Heart left ventricle (tissue), 16 donors: Measurements from ENCODE around the gene ABHD16A. TPM values are rescaled to one million over a fixed set of nuclear protein-coding genes. Genes with fewer than 3 reads are reported as not detected.

Source experiments
- ATAC-seq, 4 donors: fragments of 200-7000 bp; cut with Tn5 transposase; one replicate each; pipeline ENCODE4 v1.9.1; 2020 to 2022; ENCODE audit warnings: moderate library complexity in 4 of 4, mild to moderate bottlenecking in 3 of 4, moderate number of reproducible peaks in 1 of 4
- DNase-seq, 5 donors: peaks; one replicate each; pipeline ENCODE4 v3.0.0-alpha.2; 2020
- H3K27ac ChIP-seq, 12 donors: fragments of 200-600 bp; sonication (generic) in 4 of 12; one replicate each; pipeline versions ENCODE4 v1.5.0 to v1.8.0; 2016 to 2022; ENCODE audit warnings: mild to moderate bottlenecking in 2 of 12
- H3K27me3 ChIP-seq, 9 donors: fragments of 200-600 bp; sonication (generic) in 2 of 9; one replicate each; pipeline versions ENCODE4 v1.5.1 to v1.8.0; 2016 to 2022; ENCODE audit warnings: mild to moderate bottlenecking in 3 of 9
- H3K36me3 ChIP-seq, 9 donors: fragments of 200-600 bp; sonication (generic) in 2 of 9; one replicate each; pipeline versions ENCODE4 v1.5.0 to v1.8.0; 2018 to 2022; ENCODE audit warnings: mild to moderate bottlenecking in 2 of 9
- H3K4me1 ChIP-seq, 12 donors: fragments of 200-600 bp; sonication (generic) in 4 of 12; one replicate each; pipeline versions ENCODE4 v1.5.0 to v1.8.0; 2016 to 2022; ENCODE audit warnings: mild to moderate bottlenecking in 3 of 12
- H3K4me3 ChIP-seq, 12 donors: fragments of 200-600 bp; sonication (generic) in 4 of 12; one replicate each; pipeline versions ENCODE4 v1.5.0 to v1.8.0; 2017 to 2022; ENCODE audit warnings: mild to moderate bottlenecking in 9 of 12, moderate library complexity in 4 of 12
- H3K9me3 ChIP-seq, 12 donors: fragments of 200-600 bp; sonication (generic) in 4 of 12; one replicate each; pipeline versions ENCODE4 v1.5.0 to v1.8.0; 2016 to 2022; ENCODE audit warnings: mild to moderate bottlenecking in 1 of 12
- POLR2A ChIP-seq, 2 donors: fragments of 450-650 bp; IDR thresholded peaks; one replicate each; pipeline ENCODE4 v1.6.1; 2017; ENCODE audit warnings: antibody characterized with exemption in 2 of 2, mild to moderate bottlenecking in 2 of 2, moderate library complexity in 2 of 2
- WGBS, 4 donors: extraction: QIAGEN DNeasy Blood & Tissue Kit in 2 of 4; methylation state at CpG; one replicate each; pipeline versions ENCODE4 v1.1.5 to v1.1.7; 2013 to 2018; 5-methylcytosine and 5-hydroxymethylcytosine counted together
- intact Hi-C, 10 donors: fragments of 100-400 bp; cut with DNase I; formaldehyde crosslinking; loops; one replicate each; pipeline versions ENCODE4 v1.11.1 to v1.14.2; 2022
- polyA plus RNA-seq, 2 donors: library from polyadenylated mRNA; stranded (reverse); fragments of 200-250 nt; gene quantifications; one replicate each; pipeline ENCODE4 v1.2.3, GENCODE V29; 2013
- total RNA-seq, 9 donors: library from RNA; depleted of rRNA in 2 of 9; stranded (reverse); fragments of >200 nt in 2 of 9; fragmentation: NEBNext Ultra II Directional in 3 of 9; extraction: Animal tissue kit (Norgen Biotek cat#: 25700) in 3 of 9; gene quantifications; one replicate each; pipeline versions ENCODE4 v1.1.0 to v1.2.4, GENCODE V29; 2016 to 2023
- TF ChIP-seq, protein P1 (sequence below), 12 donors: fragments of 200-600 bp; sonication (generic) in 4 of 12; IDR thresholded peaks; one replicate each; pipeline versions ENCODE4 v1.5.0 to v1.8.0; 2018 to 2022; ENCODE audit warnings: antibody characterized with exemption in 12 of 12, mild to moderate bottlenecking in 5 of 12
- donor health status: ischemic (EF 13 %, LVEDD 7.1; RV severe dilation, severe dysfunction).
- donor health status: healthy with polysubstance abuse.
- donor health status: DM: no; HTN: yes; CAD: no.
- donor health status: DM: no; HTN: no; CAD: no.
- donor health status: ischemic (EF 25% LVEDD 6.9; RV normal size, moderate dysfunction).
- donor health status: ischemic (EF 25% LVEDD 5.7; RV mildly dilated, moderate dysfunction).
- donor health status: healthy.
- donor health status: DM: yes; HTN: yes; CAD: no.
- donor health status: ischemic (EF 35%, LVEDD 5.7; RV mildly dilated, moderate dysfunction).
- donor health status: nonischemic (EF 11% LVEDD 7.7; RV severe dilation, severe dysfunction).
- donor health status: DM: yes; HTN: yes; CAD: no.
- donor health status: PGD.
- donor health status: ischemic (EF 29% LVEDD 5.4; RV normal size, mild dysfunction).
- donor health status: nonischemic (EF 23%, LVEDD 6.1; RV moderate dilation, normal function).

Gene ABHD16A
- total and polyA plus RNA-seq, 11 donors, result 16.5 to 54.7 (median 27.4) TPM

DNA sequence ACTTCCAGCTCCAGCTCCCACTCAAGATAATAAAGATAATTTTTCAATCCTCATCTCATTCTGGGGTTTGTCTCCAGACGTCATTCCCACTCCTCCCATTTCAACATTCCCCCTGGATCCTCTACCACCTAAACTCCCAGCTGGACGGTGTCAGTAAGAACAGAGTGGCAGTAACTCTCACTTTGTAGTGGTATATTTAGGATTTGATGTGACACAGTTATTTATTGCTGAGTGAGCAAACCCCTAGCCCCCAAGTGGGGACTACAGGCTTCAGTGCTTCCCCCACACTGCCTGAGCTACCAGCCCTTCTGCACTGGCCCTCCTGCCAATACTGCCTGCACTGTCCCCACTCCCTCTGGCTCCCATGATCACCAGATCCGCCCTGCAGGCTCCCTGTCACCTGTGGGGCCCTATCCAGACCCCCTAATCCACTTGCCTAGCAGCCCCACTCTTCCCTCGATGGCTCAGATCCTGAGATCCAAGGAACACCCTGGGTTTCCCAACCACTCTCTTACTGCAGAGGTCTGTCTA is 44.9 kb downstream of the ABHD16A start:
- H3K27ac ChIP-seq, result peak overlapping the region in 1 of 12 donors; percentile 6
- no peaks in the 10 kb centered on the region for H3K9me3 ChIP-seq
- DNase-seq, result no peak
- no peak for TF ChIP-seq POLR2A (IDR thresholded peaks at IDR 0.05)
- TF ChIP-seq, protein P1, sequence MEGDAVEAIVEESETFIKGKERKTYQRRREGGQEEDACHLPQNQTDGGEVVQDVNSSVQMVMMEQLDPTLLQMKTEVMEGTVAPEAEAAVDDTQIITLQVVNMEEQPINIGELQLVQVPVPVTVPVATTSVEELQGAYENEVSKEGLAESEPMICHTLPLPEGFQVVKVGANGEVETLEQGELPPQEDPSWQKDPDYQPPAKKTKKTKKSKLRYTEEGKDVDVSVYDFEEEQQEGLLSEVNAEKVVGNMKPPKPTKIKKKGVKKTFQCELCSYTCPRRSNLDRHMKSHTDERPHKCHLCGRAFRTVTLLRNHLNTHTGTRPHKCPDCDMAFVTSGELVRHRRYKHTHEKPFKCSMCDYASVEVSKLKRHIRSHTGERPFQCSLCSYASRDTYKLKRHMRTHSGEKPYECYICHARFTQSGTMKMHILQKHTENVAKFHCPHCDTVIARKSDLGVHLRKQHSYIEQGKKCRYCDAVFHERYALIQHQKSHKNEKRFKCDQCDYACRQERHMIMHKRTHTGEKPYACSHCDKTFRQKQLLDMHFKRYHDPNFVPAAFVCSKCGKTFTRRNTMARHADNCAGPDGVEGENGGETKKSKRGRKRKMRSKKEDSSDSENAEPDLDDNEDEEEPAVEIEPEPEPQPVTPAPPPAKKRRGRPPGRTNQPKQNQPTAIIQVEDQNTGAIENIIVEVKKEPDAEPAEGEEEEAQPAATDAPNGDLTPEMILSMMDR (IDR thresholded peaks at IDR 0.05), result no peak
- no peak for ATAC-seq
- H3K27me3 ChIP-seq, result no peaks in the 10 kb centered on the region
- H3K4me3 ChIP-seq, result peak overlapping the region in 2 of 12 donors; percentile 4 to 15
- intact Hi-C loops, result loop anchor here in 2 of 10 donors (5.0 kb wide), 2 partner anchors 36 to 111 kb away; partner anchors contain the start of genes ATP6V1G2 (in 1 of the 2), NFKBIL1 (in 1 of the 2) and PRRC2A (in 1 of the 2)
- H3K36me3 ChIP-seq, result peaks cover 0 to 43% (median 22%) of the 10 kb centered on the region in 9 donors
- H3K4me1 ChIP-seq, result peaks cover 15 to 59% (median 44%) of the 10 kb centered on the region in 12 donors
- 71 to 83% (median 75%) methylated on average over 4 of the region's 4 CpGs for WGBS, 4 donors

DNA sequence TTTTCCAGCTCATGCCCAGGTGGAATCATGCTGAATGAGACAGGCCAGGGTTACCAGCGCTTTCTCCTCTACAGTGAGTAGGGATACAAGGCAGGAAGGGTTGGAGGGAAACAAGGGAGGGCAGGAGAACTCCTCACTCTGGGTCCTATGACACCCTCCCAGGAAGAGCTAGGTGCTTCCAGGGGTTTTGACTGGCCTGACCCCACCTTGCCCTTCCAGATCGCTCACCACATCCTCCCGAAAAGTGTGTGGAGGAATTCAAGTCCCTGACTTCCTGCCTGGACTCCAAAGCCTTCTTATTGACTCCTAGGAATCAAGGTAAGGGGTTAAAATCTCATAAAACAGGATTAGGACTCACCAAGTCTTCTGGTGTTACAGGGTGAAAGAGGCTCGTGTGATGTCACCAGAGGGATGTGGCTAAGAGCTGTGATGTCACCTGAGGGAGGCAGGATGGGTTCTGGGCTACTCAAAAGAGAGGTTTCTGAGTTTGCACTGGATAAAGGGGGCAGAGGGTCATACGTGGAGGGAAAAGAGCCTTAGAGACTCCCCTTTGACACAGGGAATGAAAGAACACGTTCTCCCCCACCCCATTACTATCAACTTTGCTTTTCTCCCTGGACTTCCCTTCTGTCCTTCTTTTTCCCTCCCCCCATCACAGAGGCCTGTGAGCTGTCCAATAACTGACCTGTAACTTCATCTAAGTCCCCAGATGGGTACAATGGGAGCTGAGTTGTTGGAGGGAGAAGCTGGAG is 45.5 kb downstream of the ABHD16A start:
- H3K27me3 ChIP-seq, result no peaks in the 10 kb centered on the region
- no peaks in the 10 kb centered on the region for H3K9me3 ChIP-seq
- no peak for ATAC-seq
- no peak for TF ChIP-seq POLR2A (IDR thresholded peaks at IDR 0.05)
- TF ChIP-seq, protein P1 (IDR thresholded peaks at IDR 0.05), result no peak
- H3K36me3 ChIP-seq, result peaks cover 0 to 36% (median 20%) of the 10 kb centered on the region in 9 donors
- no peak for DNase-seq
- H3K4me3 ChIP-seq, result no peak overlapping the region
- peaks cover 14 to 55% (median 38%) of the 10 kb centered on the region in 12 donors for H3K4me1 ChIP-seq
- intact Hi-C loops, result loop anchor here in 2 of 10 donors (5.0 kb wide), 2 partner anchors 35 to 110 kb away; partner anchors contain the start of genes ATP6V1G2 (in 1 of the 2), NFKBIL1 (in 1 of the 2) and PRRC2A (in 1 of the 2)
- WGBS, 4 donors, result 66 to 76% (median 72%) methylated on average over 6 of the region's 6 CpGs
- H3K27ac ChIP-seq, result peak overlapping the region in 1 of 12 donors; percentile 4

DNA sequence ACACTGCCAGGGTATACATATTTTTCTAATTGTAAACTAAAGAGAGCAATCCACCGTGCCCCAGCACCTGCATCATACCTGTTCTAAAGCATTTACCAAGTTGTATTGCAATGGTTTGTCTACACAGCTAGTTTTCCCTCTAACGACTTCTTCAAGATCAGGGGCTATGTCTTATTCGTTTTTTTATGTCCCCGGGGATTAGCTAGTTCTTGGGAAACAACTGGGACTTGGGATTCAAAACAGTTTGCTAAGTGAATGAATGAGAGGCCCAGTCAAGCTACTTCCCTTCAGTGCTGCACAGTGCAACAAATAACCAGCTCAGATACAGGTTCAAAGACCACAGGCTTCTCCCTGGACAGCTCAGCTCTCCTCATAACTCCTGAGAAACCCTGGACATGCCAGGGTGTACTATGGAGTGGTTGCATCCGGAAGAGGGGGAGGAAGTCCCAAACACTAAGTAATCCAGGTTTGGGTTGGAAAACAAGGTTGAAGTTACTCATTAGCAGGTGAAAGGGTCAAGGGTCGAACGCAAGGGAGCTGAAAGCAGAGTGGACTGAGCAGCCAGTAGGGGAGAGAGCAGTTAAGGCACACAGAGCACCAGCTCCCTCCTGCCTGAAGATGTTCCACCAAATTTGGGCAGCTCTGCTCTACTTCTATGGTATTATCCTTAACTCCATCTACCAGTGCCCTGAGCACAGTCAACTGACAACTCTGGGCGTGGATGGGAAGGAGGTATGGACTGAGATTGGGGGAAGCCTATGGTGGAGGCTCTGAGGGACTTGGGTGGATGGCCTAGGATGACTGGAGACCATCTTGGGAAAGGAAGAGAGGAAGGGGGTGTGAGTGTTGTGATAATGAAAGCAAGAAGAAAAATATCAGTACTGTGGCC is 47.5 kb downstream of the ABHD16A start, which contains the start of gene APOM:
Gene APOM (plus strand): TSS at position 546 of the 889 bp plus-strand sequence. CDS start 73 bp downstream, at position 619.
- peaks cover 0 to 32% (median 12%) of the 10 kb centered on the region in 9 donors for H3K36me3 ChIP-seq
- no peaks in the 10 kb centered on the region for H3K9me3 ChIP-seq
- H3K27ac ChIP-seq, result peak within 1 kb of the TSS in 1 of 12 donors; percentile 20
- H3K4me1 ChIP-seq, result peaks cover 16 to 54% (median 43%) of the 10 kb centered on the region in 12 donors
- intact Hi-C loops, result loop anchor here in 2 of 10 donors (5.0 kb wide), 2 partner anchors 33 to 108 kb away; partner anchors contain the start of genes ATP6V1G2 (in 1 of the 2), NFKBIL1 (in 1 of the 2) and PRRC2A (in 1 of the 2)
- TF ChIP-seq, protein P1 (IDR thresholded peaks at IDR 0.05), result no peak
- TF ChIP-seq POLR2A (IDR thresholded peaks at IDR 0.05), result no peak
- no peak for ATAC-seq
- WGBS, 4 donors, result 79 to 90% (median 87%) methylated on average over 8 of the region's 8 CpGs
- H3K27me3 ChIP-seq, result no peaks in the 10 kb centered on the region
- no peak for DNase-seq
- no peak within 1 kb of the TSS for H3K4me3 ChIP-seq
